SH-SY5Y (cell line): ENCODE data around the gene ADK.

Source experiments
- GATA2 ChIP-seq: IDR thresholded peaks from 2 replicates; pipeline ENCODE4 v1.6.1; 2011; ENCODE audit warnings: mild to moderate bottlenecking, low read depth, low read length
- GATA3 ChIP-seq: IDR thresholded peaks from 2 replicates; pipeline ENCODE4 v1.6.1; 2011; ENCODE audit warnings: low read depth, mild to moderate bottlenecking, low read length, moderate library complexity

DNA sequence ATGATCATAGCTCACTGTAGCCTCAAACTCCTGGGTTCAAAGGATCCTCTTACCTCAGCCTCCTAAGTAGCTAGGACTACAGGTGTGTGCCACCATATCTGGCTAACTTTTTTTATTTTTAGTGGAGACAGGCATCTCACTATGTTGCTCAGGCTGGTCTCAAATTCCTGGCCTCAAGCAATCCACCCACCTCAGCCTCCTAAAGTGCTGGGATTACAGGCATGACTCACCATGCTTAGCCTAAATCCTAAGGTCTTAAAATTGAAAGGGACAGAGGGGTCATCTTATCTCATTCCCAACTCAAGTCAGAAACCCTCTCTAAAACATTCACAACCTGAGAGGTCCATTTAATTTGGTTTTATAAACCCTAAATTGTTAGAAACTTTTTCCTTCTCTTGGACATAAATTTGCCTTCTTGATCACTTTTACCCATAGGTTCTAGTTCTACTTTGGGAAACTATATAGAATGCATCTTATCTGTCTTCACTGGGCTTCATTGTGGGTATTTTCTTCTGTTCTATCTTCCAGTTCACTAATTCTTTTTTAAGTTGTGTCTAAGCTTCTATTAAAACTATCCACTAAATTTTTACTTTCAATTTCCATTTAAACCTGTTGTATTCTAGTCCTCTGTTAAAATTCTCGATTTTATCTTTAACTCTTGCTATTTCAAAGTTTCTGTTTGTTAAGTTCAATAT lies 492.0 kb downstream of the ADK start:
- TF ChIP-seq GATA3 = no peak
- no peak for TF ChIP-seq GATA2
